GM12874 (cell line): ENCODE results near the gene POLR2I.

Experiments
- CTCF ChIP-seq: IDR thresholded peaks from 2 replicates; pipeline ENCODE4 v1.5.1; 2011; ENCODE audit warnings: low read depth, mild to moderate bottlenecking, control low read depth, low read length, moderate library complexity; ENCODE audit not compliant: insufficient read depth

POLR2I gene

DNA sequence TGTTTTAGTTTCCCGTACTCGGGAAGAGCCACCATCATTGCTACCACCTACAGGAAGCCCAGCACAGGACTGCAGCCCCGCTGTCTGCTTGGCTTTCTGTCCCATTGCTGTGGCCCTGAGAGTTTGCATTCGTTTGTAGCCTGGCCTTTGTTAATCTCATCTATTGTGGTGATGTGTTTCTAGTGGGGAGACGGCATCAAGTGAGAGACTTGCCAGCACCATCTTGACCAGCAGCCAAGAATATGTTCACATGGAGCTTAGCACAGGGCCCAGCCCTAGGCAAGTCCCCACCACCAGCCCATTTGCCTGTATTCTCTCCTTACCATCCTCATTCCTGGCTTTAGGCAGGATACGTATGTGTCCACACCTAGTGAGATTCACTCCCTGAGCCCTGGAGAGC, 21.0 kb downstream of the POLR2I start:
- TF ChIP-seq CTCF = no peak

DNA sequence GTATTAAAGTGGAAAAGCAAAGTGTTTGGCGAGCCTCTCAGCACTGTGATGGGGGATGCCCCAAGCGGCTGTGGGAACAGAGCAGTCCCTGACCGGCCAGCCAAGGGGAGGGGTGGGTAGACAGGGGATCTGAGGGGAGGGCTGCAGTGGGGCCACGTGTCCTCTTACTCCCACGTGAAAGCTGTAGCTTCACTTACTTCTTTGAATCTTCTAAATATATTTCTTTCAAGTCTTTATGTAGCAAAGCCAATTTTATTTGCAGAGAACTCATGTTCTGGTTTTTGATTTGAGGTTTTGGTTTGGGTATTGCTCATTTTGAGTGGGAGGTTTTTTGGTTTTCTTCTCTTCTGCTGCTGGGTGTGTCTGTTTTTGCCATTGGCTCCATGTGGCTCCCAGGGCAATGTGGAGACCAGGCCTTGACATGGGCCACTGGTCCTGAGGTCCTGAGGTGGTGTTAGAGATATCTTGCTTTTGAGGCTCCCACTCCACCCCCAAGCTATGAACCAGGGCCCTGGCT, 21.5 kb downstream of the POLR2I start:
- no peak for TF ChIP-seq CTCF

DNA sequence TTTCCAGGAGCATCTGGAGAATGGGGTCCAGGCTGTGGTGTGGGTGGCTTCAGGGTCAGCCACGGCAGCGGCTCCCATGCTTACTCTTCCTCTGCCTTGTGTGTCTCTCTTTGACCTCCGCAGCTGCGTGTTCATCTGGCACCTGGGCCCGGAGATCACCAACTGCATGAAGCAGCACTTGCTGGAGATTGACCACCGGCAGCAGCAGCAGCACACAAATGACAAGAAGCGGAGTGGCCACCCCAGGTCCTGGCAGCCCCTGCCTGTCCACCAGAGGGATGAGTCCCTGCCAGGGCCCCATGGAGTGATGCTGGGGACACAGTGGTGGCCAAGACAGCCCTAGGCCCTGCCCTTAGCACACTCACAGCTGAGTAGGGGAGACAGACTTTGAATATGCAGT, 22.1 kb downstream of the POLR2I start:
- no peak for TF ChIP-seq CTCF

GRCh38 chr19:36090910-36091695, 23.6 kb downstream of the POLR2I start:
- TF ChIP-seq CTCF = no peak

GRCh38 chr19:36089847-36090246, 24.8 kb downstream of the POLR2I start:
- TF ChIP-seq CTCF = no peak

DNA sequence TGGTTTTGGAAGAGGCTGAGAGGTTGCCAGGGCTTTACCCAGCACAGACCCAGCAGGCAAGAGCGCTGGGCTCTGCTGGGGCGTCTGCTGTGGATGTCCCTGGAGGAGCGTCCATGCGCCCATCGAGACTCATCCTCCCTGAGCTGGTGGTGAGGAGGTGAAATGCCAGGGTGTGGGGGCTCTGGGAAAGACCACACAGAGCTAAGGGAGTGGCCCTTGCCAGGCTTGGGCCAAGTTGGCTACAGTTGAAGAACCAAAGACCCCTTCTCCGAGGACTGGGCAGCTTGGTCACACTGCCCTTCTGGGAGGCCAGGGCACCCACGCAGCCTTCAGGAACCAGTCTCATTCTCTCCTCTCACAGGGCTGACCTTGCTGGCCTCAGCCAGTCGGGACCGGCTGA, 28.3 kb downstream of the POLR2I start:
- TF ChIP-seq CTCF = no peak

DNA sequence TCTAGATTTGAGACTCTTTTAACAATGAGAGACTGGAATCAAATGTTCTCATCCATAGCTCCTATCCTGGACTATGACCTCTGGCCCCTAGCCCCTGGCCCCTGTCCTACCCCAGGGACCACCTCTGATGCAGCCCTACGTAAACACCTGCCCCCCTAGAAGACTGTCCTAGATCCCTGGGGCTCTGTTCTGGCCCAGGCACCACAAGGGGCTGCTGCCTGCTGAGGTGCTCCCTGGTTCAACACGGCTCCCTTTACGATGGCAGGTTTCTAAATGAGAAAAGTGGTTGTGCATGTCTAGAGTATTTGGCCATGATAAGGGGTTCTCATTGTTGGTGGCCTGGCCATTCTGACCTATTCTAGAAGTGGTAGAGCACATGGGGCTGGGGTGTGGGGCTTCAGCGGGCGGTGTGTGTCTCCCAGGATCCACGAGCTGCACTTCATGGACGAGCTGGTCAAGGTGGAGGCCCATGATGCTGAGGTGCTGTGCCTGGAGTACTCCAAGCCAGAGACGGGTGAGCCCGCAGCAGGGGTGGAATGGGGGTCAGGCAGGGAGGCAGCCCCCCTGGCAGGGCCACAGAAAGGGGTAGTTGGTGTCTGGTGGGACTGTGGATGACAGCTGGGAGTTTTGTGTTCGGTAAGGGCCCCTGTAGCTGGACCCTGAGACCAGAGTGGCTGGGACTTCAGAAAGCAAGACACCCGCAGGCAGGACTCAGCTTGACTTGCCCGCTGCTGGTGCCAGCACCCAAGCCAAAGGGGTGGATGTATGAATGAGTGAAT, 30.3 kb downstream of the POLR2I start:
- no peak for TF ChIP-seq CTCF
